K562 (cell line): ENCODE results near the gene CORO2A. TPM values are rescaled to one million over a fixed set of nuclear protein-coding genes. Genes with fewer than 3 reads are reported as not detected.

Experiments
- ATAC-seq: fragments of 200-7000 bp; cut with Tn5 transposase; 3 replicates; pipeline ENCODE4 v1.9.1; 2020; ENCODE audit warnings: moderate library complexity
- BruUV-seq: library from RNA; stranded (reverse); fragments of 400-500 nt; replicated peaks from 2 replicates; lab custom pipeline; 2021; lab: Mats Ljungman, UMichigan
- CTCF ChIA-PET: fragments of 300-600 bp; formaldehyde crosslinking; extraction: SDS; loops from one replicate; lab custom pipeline; 2021; ENCODE audit warnings: low intra/inter-chr PET ratio; lab: Yijun Ruan, JAX
- POLR2A ChIA-PET: fragments of 300-600, 350-650 bp; sonication (Branson Sonifier 250); formaldehyde crosslinking; extraction: SDS; loops from one replicate; lab custom pipeline; 2021; ENCODE audit warnings: antibody characterized with exemption, inconsistent platforms; lab: Yijun Ruan, JAX
- DNase-seq, 4 experiments: peaks; one replicate each; pipeline versions ENCODE4 v3.0.0 to v3.0.0-alpha.2; 2011 to 2018; ENCODE audit warnings: low spot score in 3 of 4, mixed read lengths in 3 of 4; ENCODE audit errors: extremely low read depth in 1 of 4
- FAIRE-seq: peaks from 2 replicates; lab custom pipeline; 2011; peaks lifted over from hg19 to GRCh38; lab: Jason Lieb, UNC
- H2AFZ ChIP-seq: 2 replicates; pipeline ENCODE4 v1.6.0; 2011; ENCODE audit warnings: low read depth, low read length, control low read depth, inconsistent platforms
- H3K27ac ChIP-seq: fragments of 200-600 bp; 3 replicates; pipeline ENCODE4 v1.8.0; 2011; ENCODE audit warnings: low read depth, mild to moderate bottlenecking, control low read depth, inconsistent platforms, low read length, moderate library complexity, mixed read lengths; ENCODE audit errors: extremely low read depth
- H3K27me3 ChIP-seq, 2 experiments: fragments of 300-600 bp in 1 of 2; 2 replicates in 1 of 2; 3 replicates in 1 of 2; pipeline versions ENCODE4 v1.6.0 to v1.8.0; 2011; ENCODE audit warnings: inconsistent platforms in 2 of 2, low read length in 2 of 2, mild to moderate bottlenecking in 1 of 2, mixed read lengths in 1 of 2, moderate library complexity in 1 of 2; ENCODE audit not compliant: control insufficient read depth in 2 of 2, insufficient read depth in 2 of 2
- H3K36me3 ChIP-seq: fragments of 300-600 bp; 3 replicates; pipeline ENCODE4 v1.8.0; 2011; ENCODE audit warnings: mild to moderate bottlenecking, low read length, inconsistent platforms; ENCODE audit not compliant: control insufficient read depth, insufficient read depth
- H3K4me1 ChIP-seq, 2 experiments: fragments of 200-600 bp in 1 of 2; replicated peaks in 1 of 2; 2 replicates in 1 of 2; 3 replicates in 1 of 2; pipeline versions ENCODE4 v1.5.1 to v1.8.0; 2011; ENCODE audit warnings: inconsistent platforms in 2 of 2, low read length in 2 of 2, mild to moderate bottlenecking in 1 of 2, mixed read lengths in 1 of 2, moderate library complexity in 1 of 2; ENCODE audit not compliant: control insufficient read depth in 2 of 2, insufficient read depth in 2 of 2
- H3K4me2 ChIP-seq: 2 replicates; pipeline ENCODE4 v1.6.1; 2011; ENCODE audit warnings: low read length, control low read depth, inconsistent platforms, mixed read lengths; ENCODE audit not compliant: insufficient read depth
- H3K4me3 ChIP-seq: fragments of 200-600 bp; sonication (generic), shearing (Covaris generic); 2 replicates; pipeline ENCODE4 v1.5.1; 2016; ENCODE audit warnings: control low read depth, inconsistent platforms
- H3K79me2 ChIP-seq: fragments of 200-600 bp; 3 replicates; pipeline ENCODE4 v1.8.0; 2011; ENCODE audit warnings: low read length, inconsistent platforms; ENCODE audit not compliant: control insufficient read depth, insufficient read depth
- H3K9ac ChIP-seq, 2 experiments: 2 replicates each; pipeline versions ENCODE4 v1.6.0 to v1.6.1; 2011; ENCODE audit warnings: low read depth in 2 of 2, low read length in 2 of 2, control low read depth in 1 of 2, inconsistent platforms in 1 of 2, mild to moderate bottlenecking in 1 of 2, mixed read lengths in 1 of 2; ENCODE audit not compliant: insufficient read depth in 1 of 2
- H3K9me1 ChIP-seq: one replicate; pipeline ENCODE4 v1.6.0; 2011; ENCODE audit warnings: inconsistent platforms, mild to moderate bottlenecking, low read length, moderate library complexity; ENCODE audit not compliant: control insufficient read depth, insufficient read depth
- H3K9me3 ChIP-seq: replicated peaks from 2 replicates; pipeline ENCODE4 v1.5.1; 2011; ENCODE audit warnings: low read depth, low read length, inconsistent platforms; ENCODE audit not compliant: control insufficient read depth, insufficient read depth
- H4K20me1 ChIP-seq: replicated peaks from 2 replicates; pipeline ENCODE4 v1.6.1; 2011; ENCODE audit warnings: low read length, inconsistent platforms, mixed read lengths; ENCODE audit not compliant: control insufficient read depth, insufficient read depth
- ATF2 ChIP-seq: sonication (generic); formaldehyde crosslinking; IDR thresholded peaks from 2 replicates; pipeline ENCODE4 v1.8.1; 2022; ENCODE audit warnings: missing genetic modification reagents
- CEBPZ ChIP-seq: fragments of 150-350 bp; IDR thresholded peaks from 2 replicates; pipeline ENCODE4 v1.6.1; 2014; ENCODE audit warnings: low read depth, mild to moderate bottlenecking, low read length, borderline replicate concordance
- EP300 ChIP-seq: IDR thresholded peaks from 2 replicates; pipeline ENCODE4 v1.6.1; 2012; ENCODE audit warnings: low read length, improper control_type of control experiment
- GABPB1 ChIP-seq: sonication (generic); formaldehyde crosslinking; IDR thresholded peaks from 2 replicates; pipeline ENCODE4 v1.8.0; 2022; ENCODE audit warnings: mild to moderate bottlenecking, missing genetic modification reagents
- HMGN3 ChIP-seq: IDR thresholded peaks from 2 replicates; pipeline ENCODE4 v1.6.1; 2011; ENCODE audit warnings: borderline replicate concordance, low read depth, mild to moderate bottlenecking, mixed read lengths, low read length; ENCODE audit not compliant: insufficient read length; ENCODE audit errors: extremely low read depth
- KLF6 ChIP-seq: fragments of 250-450 bp; sonication (Bioruptor Pico); IDR thresholded peaks from 2 replicates; pipeline ENCODE4 v1.4.0; 2020; ENCODE audit warnings: mild to moderate bottlenecking, moderate library complexity, borderline replicate concordance
- MCM3 ChIP-seq: fragments of 450-650 bp; IDR thresholded peaks from 2 replicates; pipeline ENCODE4 v1.6.1; 2016
- POLR2AphosphoS2 ChIP-seq: IDR thresholded peaks from 2 replicates; pipeline ENCODE4 v1.6.1; 2012; ENCODE audit warnings: low read length, improper control_type of control experiment
- POU5F1 ChIP-seq: fragments of 150-350 bp; IDR thresholded peaks from 2 replicates; pipeline ENCODE4 v1.6.1; 2014; ENCODE audit warnings: borderline replicate concordance, low read length, low read depth, mild to moderate bottlenecking; ENCODE audit not compliant: partially characterized antibody
- RBBP5 ChIP-seq: fragments of 200-600 bp; sonication (generic); IDR thresholded peaks from 2 replicates; pipeline ENCODE4 v1.6.1; 2012; ENCODE audit warnings: borderline replicate concordance, mild to moderate bottlenecking, low read length, control low read depth, inconsistent platforms; ENCODE audit not compliant: insufficient read depth, poor library complexity, severe bottlenecking
- SP2 ChIP-seq: IDR thresholded peaks from 2 replicates; pipeline ENCODE4 v1.6.1; 2011; ENCODE audit warnings: mild to moderate bottlenecking, low read depth, low read length, moderate library complexity; ENCODE audit not compliant: poor library complexity, severe bottlenecking; ENCODE audit errors: extremely low read depth
- SPI1 ChIP-seq: IDR thresholded peaks from 2 replicates; pipeline ENCODE4 v1.6.1; 2011; ENCODE audit warnings: low read depth, low read length, control low read depth, borderline replicate concordance
- XRCC5 ChIP-seq: fragments of 200-400 bp; formaldehyde crosslinking; IDR thresholded peaks from 2 replicates; pipeline ENCODE4 v1.6.1; 2017; ENCODE audit warnings: low read depth, mild to moderate bottlenecking, low read length
- ZNF3 ChIP-seq: fragments of 250-450 bp; sonication (Bioruptor Pico); IDR thresholded peaks from 2 replicates; pipeline ENCODE4 v1.5.0; 2021; ENCODE audit warnings: mild to moderate bottlenecking, moderate library complexity
- ZNF699 ChIP-seq: fragments of 250-450 bp; sonication (Bioruptor Pico); IDR thresholded peaks from 2 replicates; pipeline ENCODE4 v1.8.0; 2021; ENCODE audit warnings: mild to moderate bottlenecking, moderate library complexity; ENCODE audit not compliant: insufficient replicate concordance
- WGBS: fragments of 100-300 bp; shearing (Covaris generic); methylation state at CpG from one replicate; pipeline ENCODE4 v1.1.6; 2016; ENCODE audit warnings: low coverage, mixed read lengths; ENCODE audit not compliant: insufficient coverage; ENCODE audit errors: missing lambda C conversion rate; 5-methylcytosine and 5-hydroxymethylcytosine counted together
- in situ Hi-C: fragments of 300-500 bp; cut with MboI; formaldehyde crosslinking; loops from 4 replicates; pipeline ENCODE4 v1.15.0; 2018; ENCODE audit warnings: inconsistent platforms, mixed read lengths
- intact Hi-C: fragments of 100-400 bp; cut with micrococcal nuclease; formaldehyde crosslinking; loops from 2 replicates; pipeline ENCODE4 v1.14.2; 2022
- polyA plus RNA-seq, 8 experiments: library from polyadenylated mRNA; depleted of rRNA in 4 of 8; stranded (reverse) in 5 of 8; unstranded in 3 of 8; fragments of >200 nt; fragmentation: Nextera tagmentation in 2 of 8; fragmentation: Illumina TruSeq in 1 of 8; extraction: Ambion mirVana in 2 of 8; extraction: Trizol in 1 of 8; gene quantifications; 2 replicates each; pipeline versions ENCODE4 v1.2.1 to v1.2.3, GENCODE V29; 2011 to 2014; ENCODE audit warnings: inconsistent platforms in 1 of 8, missing spikeins in 1 of 8
- total RNA-seq, 7 experiments: library from RNA; depleted of rRNA in 6 of 7; stranded (reverse); fragments of >200 nt in 6 of 7; fragmentation: Illumina TruSeq in 2 of 7; extraction: Trizol in 2 of 7; gene quantifications; 2 replicates each; pipeline versions ENCODE4 v1.2.1 to v1.2.3, GENCODE V29; 2011 to 2021; ENCODE audit warnings: low replicate concordance in 1 of 7

CORO2A gene
- total and polyA plus RNA-seq, 9 of the 15 experiments (the other 6 are each of a cell fraction or from before 2014, with no cell fraction given) = 9.5 to 26.6 (median 18.0) TPM

GRCh38 chr9:98216391-98216790, 24.0 kb upstream of the CORO2A start:
- Histone ChIP-seq H3K27ac (no peak overlapping the region), H3K9ac (no peak overlapping the region), H4K20me1 (no peaks in the 10 kb centered on the region), H3K4me2 (no peak overlapping the region), H2AFZ (no peak overlapping the region), H3K27me3 (no peaks in the 10 kb centered on the region), H3K79me2 (no peaks in the 10 kb centered on the region), H3K4me1 (peaks cover 0 to 4% of the 10 kb centered on the region in 2 experiments; a peak in 1 of 5 replicates), H3K36me3 (peaks cover 21% of the 10 kb centered on the region; the same call in 2 of the 3 replicates), H3K9me3 (no peaks in the 10 kb centered on the region), H3K4me3 (no peak overlapping the region), H3K9me1 (no peaks in the 10 kb centered on the region)
- 84% methylated on average over 3 of the region's 3 CpGs for WGBS
- intact Hi-C loops = no loop called here
- in situ Hi-C loops = no loop called here
- ChIA-PET POLR2A (interaction anchor here (0.6 kb wide), 1 partner anchor 35 kb away, joined by 3 read pairs; no protein-coding TSS in a partner anchor), CTCF (no interaction called here)
- no TSS peak for BruUV-seq
- FAIRE-seq (no peak), ATAC-seq (no peak), DNase-seq (no peak)
- TF ChIP-seq POU5F1 (no peak), ATF2 (CRISPR knock-in tag) (no peak), SPI1 (no peak), GABPB1 (CRISPR knock-in tag) (no peak), SP2 (no peak), ZNF699 (no peak), ZNF3 (CRISPR knock-in tag) (no peak), CEBPZ (no peak), POLR2AphosphoS2 (no peak), MCM3 (no peak), XRCC5 (no peak), HMGN3 (no peak), KLF6 (CRISPR knock-in tag) (no peak), RBBP5 (no peak), EP300 (no peak)
- TF ChIP-seq, all 486 proteins: peak for 0
